CD4-positive, alpha-beta T cell (primary cell): ENCODE measurements around the gene CDHR3. TPM values are rescaled to one million over a fixed set of nuclear protein-coding genes. Genes with fewer than 3 reads are reported as not detected.

Experiments
- ATAC-seq: fragments of 200-7000 bp; cut with Tn5 transposase; one replicate; pipeline ENCODE4 v1.10.0; 2022; ENCODE audit warnings: mild to moderate bottlenecking; ENCODE audit not compliant: poor library complexity
- CTCF ChIA-PET: fragments of 350-600 bp; sonication (Branson Sonifier 250); formaldehyde crosslinking; loops from one replicate; lab custom pipeline; 2021; ENCODE audit warnings: antibody characterized with exemption, inconsistent platforms; lab: Charles Lee
- POLR2A ChIA-PET: fragments of 350-600 bp; sonication (Branson Sonifier 250); formaldehyde crosslinking; loops from one replicate; lab custom pipeline; 2021; ENCODE audit warnings: antibody characterized with exemption, inconsistent platforms; lab: Charles Lee
- DNase-seq, 14 experiments: peaks; one replicate each; pipeline ENCODE4 v3.0.0-alpha.2; 2013 to 2020; ENCODE audit warnings: mixed read lengths in 2 of 14
- H3K27ac ChIP-seq, 2 donors: one replicate each; pipeline versions ENCODE4 v1.5.1 to v1.7.0; 2013; ENCODE audit warnings: low read length in 2 of 2, low read depth in 1 of 2, mild to moderate bottlenecking in 1 of 2
- H3K27me3 ChIP-seq, 2 experiments: 1 replicate in 1 of 2; 2 replicates in 1 of 2; pipeline versions ENCODE4 v1.6.1 to v1.7.0; 2013; ENCODE audit warnings: low read length in 2 of 2, control low read depth in 1 of 2, mild to moderate bottlenecking in 1 of 2, moderate library complexity in 1 of 2; ENCODE audit not compliant: insufficient read depth in 2 of 2, control insufficient read depth in 1 of 2
- H3K36me3 ChIP-seq: one replicate; pipeline ENCODE4 v1.6.1; 2013; ENCODE audit warnings: low read length, control low read depth; ENCODE audit not compliant: insufficient read depth
- H3K4me1 ChIP-seq: one replicate; pipeline ENCODE4 v1.6.1; 2013; ENCODE audit warnings: low read length, control low read depth; ENCODE audit not compliant: insufficient read depth
- H3K4me3 ChIP-seq: one replicate; pipeline ENCODE4 v1.5.1; 2013; ENCODE audit warnings: mild to moderate bottlenecking, low read length, moderate library complexity
- H3K9me3 ChIP-seq, 2 experiments: 1 replicate in 1 of 2; 2 replicates in 1 of 2; pipeline versions ENCODE4 v1.6.1 to v1.7.0; 2013; ENCODE audit warnings: low read length in 2 of 2, mild to moderate bottlenecking in 2 of 2, control low read depth in 1 of 2, moderate library complexity in 1 of 2; ENCODE audit not compliant: control insufficient read depth in 1 of 2, insufficient read depth in 1 of 2
- H3K27ac Mint-ChIP-seq: one replicate; pipeline ENCODE4 v1.8.0; 2020; ENCODE audit warnings: mixed read lengths
- H3K27me3 Mint-ChIP-seq: one replicate; pipeline ENCODE4 v1.8.0; 2021; ENCODE audit warnings: mixed read lengths
- H3K36me3 Mint-ChIP-seq: one replicate; pipeline ENCODE4 v1.8.0; 2021; ENCODE audit warnings: low read depth, mixed read lengths
- H3K4me1 Mint-ChIP-seq: one replicate; pipeline ENCODE4 v1.8.0; 2021; ENCODE audit warnings: low read depth, mixed read lengths
- H3K4me3 Mint-ChIP-seq: one replicate; pipeline ENCODE4 v1.8.0; 2020; ENCODE audit warnings: mild to moderate bottlenecking, mixed read lengths
- H3K9me3 Mint-ChIP-seq: one replicate; pipeline ENCODE4 v1.8.0; 2020; ENCODE audit warnings: mixed read lengths
- intact Hi-C, 2 experiments: fragments of 100-400 bp; cut with DNase I in 1 of 2; cut with micrococcal nuclease in 1 of 2; formaldehyde crosslinking; loops; one replicate each; pipeline versions ENCODE4 v1.15.1 to v1.9.0; 2023 to 2025; cut with DNase I, micrococcal nuclease
- total RNA-seq, 174 experiments: library from RNA in 2 of 174; stranded (reverse) in 2 of 174; gene quantifications; one replicate each; pipeline ENCODE4 v1.2.3 and lab custom pipeline; 2021 to 2026
- TF ChIP-seq, protein P1 (sequence below): fragments of 200-600 bp; IDR thresholded peaks from one replicate; pipeline ENCODE4 v1.8.0; 2022; ENCODE audit warnings: antibody characterized with exemption, mild to moderate bottlenecking

CDHR3 gene
- total RNA-seq, 2 experiments from 2014 or later, result 10.3 to 12.2 TPM

- Mint-ChIP-seq H3K4me1 (peaks cover 9% of the 10 kb centered on the region), H3K4me3 (no peak overlapping the region), H3K36me3 (no peaks in the 10 kb centered on the region), H3K9me3 (no peaks in the 10 kb centered on the region), H3K27me3 (no peaks in the 10 kb centered on the region), H3K27ac (no peak overlapping the region)
- Histone ChIP-seq H3K27me3 (no peaks in the 10 kb centered on the region), H3K4me3 (no peak overlapping the region), H3K27ac (no peak overlapping the region), H3K36me3 (no peaks in the 10 kb centered on the region), H3K4me1 (peaks cover 5% of the 10 kb centered on the region), H3K9me3 (no peaks in the 10 kb centered on the region)
- intact Hi-C loops, result loop anchor here in 1 of 2 experiments (10.0 kb wide), 1 partner anchor 412 kb away; no protein-coding TSS in a partner anchor
- TF ChIP-seq, protein P1, sequence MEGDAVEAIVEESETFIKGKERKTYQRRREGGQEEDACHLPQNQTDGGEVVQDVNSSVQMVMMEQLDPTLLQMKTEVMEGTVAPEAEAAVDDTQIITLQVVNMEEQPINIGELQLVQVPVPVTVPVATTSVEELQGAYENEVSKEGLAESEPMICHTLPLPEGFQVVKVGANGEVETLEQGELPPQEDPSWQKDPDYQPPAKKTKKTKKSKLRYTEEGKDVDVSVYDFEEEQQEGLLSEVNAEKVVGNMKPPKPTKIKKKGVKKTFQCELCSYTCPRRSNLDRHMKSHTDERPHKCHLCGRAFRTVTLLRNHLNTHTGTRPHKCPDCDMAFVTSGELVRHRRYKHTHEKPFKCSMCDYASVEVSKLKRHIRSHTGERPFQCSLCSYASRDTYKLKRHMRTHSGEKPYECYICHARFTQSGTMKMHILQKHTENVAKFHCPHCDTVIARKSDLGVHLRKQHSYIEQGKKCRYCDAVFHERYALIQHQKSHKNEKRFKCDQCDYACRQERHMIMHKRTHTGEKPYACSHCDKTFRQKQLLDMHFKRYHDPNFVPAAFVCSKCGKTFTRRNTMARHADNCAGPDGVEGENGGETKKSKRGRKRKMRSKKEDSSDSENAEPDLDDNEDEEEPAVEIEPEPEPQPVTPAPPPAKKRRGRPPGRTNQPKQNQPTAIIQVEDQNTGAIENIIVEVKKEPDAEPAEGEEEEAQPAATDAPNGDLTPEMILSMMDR, result no peak
- POLR2A ChIA-PET, result no interaction called here
- CTCF ChIA-PET, result no interaction called here
- ATAC-seq (no peak), DNase-seq (no peak)
These were observed 89.6 kb downstream of the CDHR3 start for GRCh38 chr7:106052681-106053080.

DNA sequence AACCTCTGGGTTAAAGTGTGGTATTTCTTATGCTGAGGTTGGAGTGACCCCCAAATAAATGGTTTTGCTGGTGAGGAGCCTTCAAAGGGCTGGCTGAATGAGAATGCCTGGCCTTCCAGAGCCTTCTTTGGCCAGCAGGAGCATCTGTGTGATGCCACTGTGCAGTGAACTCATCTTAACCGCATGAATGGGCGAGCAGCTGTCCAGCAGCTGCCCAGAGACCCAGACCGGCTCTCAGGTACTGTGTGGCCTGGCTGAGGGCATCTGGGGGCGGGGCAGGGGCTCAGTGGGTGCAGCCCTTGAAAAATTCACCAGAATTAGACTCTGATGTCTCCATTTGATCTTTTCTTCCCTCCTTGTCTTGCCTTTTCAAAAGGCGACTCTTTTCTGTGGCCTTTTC is 90.0 kb downstream of the CDHR3 start:
- ATAC-seq, result no peak
- no peak overlapping the region for H3K4me3 Mint-ChIP-seq
- no peaks in the 10 kb centered on the region for H3K27me3 Mint-ChIP-seq
- Histone ChIP-seq H3K27me3 (no peaks in the 10 kb centered on the region), H3K27ac (no peak overlapping the region), H3K4me1 (peaks cover 9% of the 10 kb centered on the region), H3K36me3 (no peaks in the 10 kb centered on the region), H3K4me3 (no peak overlapping the region), H3K9me3 (no peaks in the 10 kb centered on the region)
- H3K27ac Mint-ChIP-seq, result no peak overlapping the region
- H3K9me3 Mint-ChIP-seq, result no peaks in the 10 kb centered on the region
- ChIA-PET CTCF (no interaction called here), POLR2A (no interaction called here)
- intact Hi-C loops, result loop anchor here in 1 of 2 experiments (10.0 kb wide), 1 partner anchor 412 kb away; no protein-coding TSS in a partner anchor
- DNase-seq, result no peak
- H3K4me1 Mint-ChIP-seq, result peaks cover 14% of the 10 kb centered on the region
- H3K36me3 Mint-ChIP-seq, result no peaks in the 10 kb centered on the region
- TF ChIP-seq, protein P1, result no peak

DNA sequence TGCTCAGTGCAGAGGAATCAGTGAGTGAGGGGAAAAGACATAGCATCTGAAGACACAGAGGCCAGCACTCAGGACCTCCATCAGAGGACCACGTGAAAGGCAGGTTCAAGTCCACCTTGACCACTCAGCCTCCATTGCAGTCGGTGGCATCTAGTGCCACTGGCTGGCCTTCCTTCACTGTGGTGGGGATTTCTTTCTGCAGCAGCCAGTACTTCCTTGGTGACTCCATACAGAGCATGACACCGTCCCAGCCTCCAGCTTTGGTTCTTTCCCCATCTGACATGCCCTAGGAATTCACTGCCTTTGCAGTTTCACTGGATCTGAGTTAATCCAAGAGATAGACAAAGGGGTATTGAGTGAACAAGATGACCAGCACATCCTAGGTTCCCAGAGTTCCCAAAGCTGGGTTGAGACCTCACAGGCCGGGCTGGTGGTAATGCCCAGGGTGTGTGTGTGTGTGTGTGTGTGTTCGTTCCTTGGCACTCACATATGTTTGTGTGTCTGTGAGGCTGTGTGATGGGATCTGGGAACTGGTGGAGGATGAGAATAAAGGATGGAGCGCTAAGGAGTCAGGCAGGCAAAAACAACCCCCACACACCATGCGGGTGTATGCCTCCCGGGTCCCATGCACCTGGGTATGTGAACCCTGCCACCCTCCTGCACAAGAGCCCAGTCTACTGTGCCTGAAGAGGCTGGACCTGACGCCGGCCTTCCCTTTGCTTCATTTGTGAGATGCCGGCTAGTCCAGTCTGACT is 91.3 kb downstream of the CDHR3 start:
- ChIA-PET POLR2A (no interaction called here), CTCF (no interaction called here)
- H3K36me3 ChIP-seq, result no peaks in the 10 kb centered on the region
- peaks cover 15% of the 10 kb centered on the region for H3K4me1 ChIP-seq
- H3K27ac ChIP-seq, result no peak overlapping the region
- no peaks in the 10 kb centered on the region for H3K36me3 Mint-ChIP-seq
- no peak overlapping the region for H3K4me3 ChIP-seq
- TF ChIP-seq, protein P1, result no peak
- H3K9me3 ChIP-seq, result no peaks in the 10 kb centered on the region
- no peak overlapping the region for H3K27ac Mint-ChIP-seq
- no peak for DNase-seq
- H3K4me1 Mint-ChIP-seq, result peaks cover 21% of the 10 kb centered on the region
- H3K9me3 Mint-ChIP-seq, result no peaks in the 10 kb centered on the region
- ATAC-seq, result no peak
- no peak overlapping the region for H3K4me3 Mint-ChIP-seq
- H3K27me3 ChIP-seq, result no peaks in the 10 kb centered on the region
- H3K27me3 Mint-ChIP-seq, result no peaks in the 10 kb centered on the region
- intact Hi-C loops, result loop anchor here in 1 of 2 experiments (10.0 kb wide), 1 partner anchor 410 kb away; no protein-coding TSS in a partner anchor
